HG02938 (cell line): Measurements from ENCODE around the gene ANXA2R.
"Not testable (repeated sequence)": the region's sequence is repeated elsewhere in the genome, so short reads cannot be mapped to it uniquely, and the experiment has no call there.

Experiments used
- ATAC-seq: cut with Tn5 transposase; IDR thresholded peaks from one replicate; pipeline ENCODE4 v1.9.1; 2021; ENCODE audit warnings: mild to moderate bottlenecking, moderate library complexity; ENCODE audit not compliant: unreplicated experiment

Gene ANXA2R

GRCh38 chr5:43040287-43041098, at the start of gene ANXA2R:
Gene ANXA2R, minus strand, starts transcription at chr5:43040319. Its CDS starts 273 bp downstream, at chr5:43040046.
- ATAC-seq, result peak; percentile 33

GRCh38 chr5:43086118-43086908, 46.2 kb upstream of the ANXA2R start:
- not testable (repeated sequence) for ATAC-seq

GRCh38 chr5:43085453-43085852, 45.3 kb upstream of the ANXA2R start:
- no peak for ATAC-seq

GRCh38 chr5:43084468-43084867, 44.3 kb upstream of the ANXA2R start:
- not testable (repeated sequence) for ATAC-seq

- ATAC-seq, result not testable (repeated sequence)
Observed at GRCh38 chr5:43081345-43081744, 41.2 kb upstream of the ANXA2R start.

- ATAC-seq, result no peak
Observed at GRCh38 chr5:43078956-43079355, 38.8 kb upstream of the ANXA2R start.

GRCh38 chr5:43077446-43078191, 37.5 kb upstream of the ANXA2R start:
- not testable (repeated sequence) for ATAC-seq

GRCh38 chr5:43075319-43076293, 35.5 kb upstream of the ANXA2R start:
- ATAC-seq, result no peak

- no peak for ATAC-seq
Observed at GRCh38 chr5:43074987-43075318, 34.8 kb upstream of the ANXA2R start.

GRCh38 chr5:43073597-43074546, 33.8 kb upstream of the ANXA2R start:
- ATAC-seq, result no peak

- not testable (repeated sequence) for ATAC-seq
Observed at GRCh38 chr5:43069401-43069720, 29.2 kb upstream of the ANXA2R start.

- no peak for ATAC-seq
Observed at GRCh38 chr5:43068037-43068436, 27.9 kb upstream of the ANXA2R start.

- peak; percentile 40 for ATAC-seq
Observed at GRCh38 chr5:43066799-43067741, 27.0 kb upstream of the ANXA2R start.

- peak; percentile 22 for ATAC-seq
Observed at GRCh38 chr5:43065948-43066798, 26.1 kb upstream of the ANXA2R start.

- no peak for ATAC-seq
Observed at GRCh38 chr5:43065387-43065947, 25.3 kb upstream of the ANXA2R start.

GRCh38 chr5:43063721-43064171, 23.6 kb upstream of the ANXA2R start:
- no peak for ATAC-seq
